GM12801 (cell line): Measurements from ENCODE around the gene PITPNC1.

Experiments used
- TF ChIP-seq, protein P1 (sequence below): IDR thresholded peaks from one replicate; pipeline ENCODE4 v1.5.1; 2011; ENCODE audit warnings: control low read depth; ENCODE audit not compliant: insufficient read length; ENCODE audit errors: extremely low read depth

PITPNC1 gene

DNA sequence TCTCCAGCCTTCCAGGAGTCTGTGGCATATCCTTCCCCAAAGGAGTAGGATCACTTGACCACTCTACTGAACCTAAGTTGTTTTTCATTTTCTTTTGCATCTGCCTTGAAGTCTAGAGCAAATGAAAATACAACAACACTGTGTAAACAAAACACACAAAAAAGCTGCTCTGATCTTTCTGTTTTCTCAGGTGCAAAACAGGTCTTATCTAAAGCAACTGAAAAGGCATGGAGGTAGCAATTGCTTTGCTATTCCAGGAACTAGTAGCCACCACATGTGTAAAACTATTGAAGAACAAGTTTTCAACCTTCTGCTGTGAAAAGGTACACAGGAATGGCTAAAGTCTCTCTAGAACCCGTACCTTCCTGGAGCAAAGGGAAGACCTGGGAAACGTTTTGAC lies 127.1 kb downstream of the PITPNC1 start:
- TF ChIP-seq, protein P1, sequence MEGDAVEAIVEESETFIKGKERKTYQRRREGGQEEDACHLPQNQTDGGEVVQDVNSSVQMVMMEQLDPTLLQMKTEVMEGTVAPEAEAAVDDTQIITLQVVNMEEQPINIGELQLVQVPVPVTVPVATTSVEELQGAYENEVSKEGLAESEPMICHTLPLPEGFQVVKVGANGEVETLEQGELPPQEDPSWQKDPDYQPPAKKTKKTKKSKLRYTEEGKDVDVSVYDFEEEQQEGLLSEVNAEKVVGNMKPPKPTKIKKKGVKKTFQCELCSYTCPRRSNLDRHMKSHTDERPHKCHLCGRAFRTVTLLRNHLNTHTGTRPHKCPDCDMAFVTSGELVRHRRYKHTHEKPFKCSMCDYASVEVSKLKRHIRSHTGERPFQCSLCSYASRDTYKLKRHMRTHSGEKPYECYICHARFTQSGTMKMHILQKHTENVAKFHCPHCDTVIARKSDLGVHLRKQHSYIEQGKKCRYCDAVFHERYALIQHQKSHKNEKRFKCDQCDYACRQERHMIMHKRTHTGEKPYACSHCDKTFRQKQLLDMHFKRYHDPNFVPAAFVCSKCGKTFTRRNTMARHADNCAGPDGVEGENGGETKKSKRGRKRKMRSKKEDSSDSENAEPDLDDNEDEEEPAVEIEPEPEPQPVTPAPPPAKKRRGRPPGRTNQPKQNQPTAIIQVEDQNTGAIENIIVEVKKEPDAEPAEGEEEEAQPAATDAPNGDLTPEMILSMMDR, result no peak

DNA sequence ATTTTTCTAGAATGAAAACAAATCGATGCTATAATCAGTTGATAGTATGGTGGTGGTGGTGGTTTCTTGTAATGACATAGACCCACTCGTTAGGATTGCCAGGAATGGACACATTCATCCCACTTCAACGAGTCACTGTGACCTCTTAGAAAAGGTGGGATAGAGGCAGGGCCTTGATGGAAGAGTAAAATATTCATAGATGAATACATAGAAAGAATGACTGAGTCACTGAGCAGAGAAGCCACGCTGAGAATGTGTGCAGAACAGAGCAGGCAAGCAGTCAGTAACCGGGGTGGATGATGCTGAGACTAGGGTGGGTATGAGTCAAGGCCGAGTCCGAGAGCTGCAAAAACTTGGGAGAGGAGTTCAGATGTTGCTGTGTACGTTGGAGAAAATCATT lies 129.9 kb downstream of the PITPNC1 start:
- TF ChIP-seq, protein P1, result no peak

DNA sequence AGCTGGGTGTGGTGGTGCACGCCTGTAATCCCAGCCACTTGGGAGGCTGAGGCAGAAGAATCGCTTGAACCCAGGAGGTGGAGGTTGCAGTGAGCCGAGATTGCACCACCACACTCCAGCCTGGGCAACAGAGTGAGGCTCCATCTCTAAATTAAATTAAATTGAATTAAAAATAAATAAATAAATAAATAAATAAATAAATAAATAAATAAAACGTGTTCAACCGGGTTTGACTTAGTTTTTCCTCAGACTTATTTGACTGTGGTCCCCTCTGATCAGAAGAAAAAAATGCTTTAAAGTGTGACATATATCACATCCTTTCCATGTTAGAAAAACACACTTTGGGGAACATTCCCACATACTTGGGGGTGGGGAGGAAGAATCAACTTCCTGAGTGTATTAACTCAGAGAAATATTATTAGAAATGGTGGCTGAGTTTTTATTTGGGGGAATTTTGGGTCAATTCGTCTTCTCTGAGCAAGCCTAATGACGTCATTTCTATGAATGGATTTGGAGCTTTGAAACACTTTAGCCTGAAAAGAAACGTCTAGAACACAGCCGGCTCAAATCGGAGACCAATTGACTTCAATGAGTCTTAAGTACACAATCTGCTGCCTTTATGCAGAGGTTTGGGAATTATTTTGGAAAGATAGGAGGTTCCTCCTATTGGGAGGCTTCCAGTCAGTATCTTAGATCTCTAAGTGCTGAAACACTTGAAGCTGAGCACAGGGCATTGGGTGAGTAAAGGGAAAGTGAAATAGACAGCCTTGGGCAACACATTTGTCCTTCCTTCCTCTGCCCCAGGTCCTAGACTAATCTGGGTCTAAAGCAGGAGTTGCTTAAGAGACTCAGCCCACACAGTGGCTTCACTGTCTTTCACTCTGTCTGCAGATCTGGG lies 132.6 kb downstream of the PITPNC1 start:
- TF ChIP-seq, protein P1, result no peak

DNA sequence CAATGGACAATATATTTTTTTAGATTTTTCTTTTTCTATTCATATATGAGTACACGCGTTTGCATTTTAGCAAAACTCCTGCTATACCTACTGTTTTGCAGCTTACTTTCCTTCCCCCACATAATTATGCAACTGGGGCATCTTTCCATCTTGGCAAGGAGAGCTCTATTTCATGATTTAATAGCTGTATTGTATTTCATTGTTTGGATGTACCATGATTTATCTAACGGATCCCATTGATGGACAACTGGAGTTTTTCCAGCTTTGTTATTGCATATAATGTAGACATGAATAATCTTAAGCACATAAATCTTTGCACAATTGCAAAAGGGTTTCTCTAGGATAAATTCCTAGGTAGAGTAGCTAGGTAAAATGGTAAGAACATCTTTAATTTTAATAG lies 133.9 kb downstream of the PITPNC1 start:
- TF ChIP-seq, protein P1, result no peak

DNA sequence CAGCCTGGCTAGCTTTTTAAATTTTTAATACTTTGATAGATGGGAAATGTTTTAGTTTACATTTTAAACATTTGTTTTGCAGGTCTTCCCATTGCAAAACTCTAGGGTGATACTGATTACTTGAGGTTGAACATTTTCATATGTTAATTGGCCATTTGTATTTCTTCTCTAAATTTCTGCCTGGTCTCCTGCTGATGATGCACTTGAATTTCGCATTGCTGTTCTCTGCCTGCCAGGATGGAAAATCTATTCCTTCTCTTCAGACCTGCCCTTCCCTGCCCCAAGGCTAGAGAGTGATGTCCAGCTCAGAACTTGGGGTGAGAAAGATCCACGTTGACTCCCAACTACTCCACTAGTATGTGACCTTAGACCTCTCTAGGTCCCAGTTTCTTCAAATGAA lies 134.7 kb downstream of the PITPNC1 start:
- TF ChIP-seq, protein P1, result no peak

DNA sequence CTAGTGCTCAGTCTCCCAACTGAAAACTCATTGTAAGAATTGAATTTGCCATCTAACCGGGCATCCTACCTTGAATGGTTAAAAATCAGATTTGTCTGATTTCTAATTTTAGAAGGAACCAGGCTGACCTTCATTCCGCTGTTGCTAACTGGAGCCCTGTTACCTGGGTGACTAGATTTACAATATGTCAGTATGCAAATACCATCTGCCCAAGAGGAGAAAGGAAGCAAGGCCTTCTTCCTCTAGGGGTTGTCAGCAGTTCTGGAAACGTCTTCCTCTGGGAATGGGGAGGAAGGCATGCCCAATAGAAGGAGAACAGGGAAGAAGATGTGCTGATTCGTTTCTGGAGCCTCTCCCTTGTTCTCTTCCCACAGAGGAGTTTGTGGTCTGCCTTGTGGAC lies 137.9 kb downstream of the PITPNC1 start:
- TF ChIP-seq, protein P1, result no peak

DNA sequence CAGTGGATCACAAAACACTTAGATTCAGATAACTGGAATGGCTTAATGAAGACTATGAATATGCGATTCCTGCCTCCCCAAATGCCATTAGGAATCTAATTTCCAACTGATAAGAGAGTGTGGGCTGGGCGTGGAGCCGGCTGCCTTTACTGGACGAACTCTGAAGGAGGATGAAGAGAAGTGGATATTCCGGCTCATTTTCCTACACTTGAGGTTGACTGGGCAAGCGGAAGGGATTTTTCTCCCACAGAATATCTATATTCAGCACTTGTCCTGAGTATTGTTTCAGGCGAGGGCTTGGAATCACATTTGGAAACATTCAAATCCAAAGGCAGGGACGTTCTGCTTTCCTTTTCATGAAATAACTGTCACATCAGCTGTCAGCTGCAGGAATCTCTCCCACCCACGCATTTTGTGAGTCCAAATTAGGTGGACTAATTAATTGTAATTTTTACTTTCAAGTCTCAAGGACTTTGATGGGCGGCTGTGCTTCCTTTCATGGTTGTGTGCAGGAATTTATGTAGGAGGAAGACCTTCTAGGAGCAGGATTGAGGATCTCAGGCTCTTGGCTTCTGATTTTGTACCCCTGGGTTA lies 138.5 kb downstream of the PITPNC1 start:
- TF ChIP-seq, protein P1, result no peak
